Tibial nerve (tissue), 4 donors: ENCODE results near the gene THSD4. TPM values are rescaled to one million over a fixed set of nuclear protein-coding genes. Genes with fewer than 3 reads are reported as not detected.

Experiments used
- DNase-seq, 2 donors: peaks; one replicate each; pipeline ENCODE4 v3.0.0-alpha.2; 2019; ENCODE audit warnings: low spot score in 2 of 2
- H3K27ac ChIP-seq, 4 donors: fragments of 200-600 bp; sonication (generic) in 3 of 4; one replicate each; pipeline ENCODE4 v1.5.1; 2017 to 2019; ENCODE audit warnings: mild to moderate bottlenecking in 1 of 4
- H3K27me3 ChIP-seq, 2 donors: fragments of 200-600 bp; sonication (generic) in 1 of 2; one replicate each; pipeline versions ENCODE4 v1.5.1 to v1.6.0; 2017 to 2019
- H3K36me3 ChIP-seq, 3 donors: fragments of 200-600 bp; sonication (generic); one replicate each; pipeline ENCODE4 v1.5.1; 2018 to 2019
- H3K4me1 ChIP-seq, 4 donors: fragments of 200-600 bp; sonication (generic) in 3 of 4; one replicate each; pipeline ENCODE4 v1.5.1; 2017 to 2019
- H3K4me3 ChIP-seq, 4 donors: fragments of 200-600 bp; sonication (generic) in 3 of 4; one replicate each; pipeline ENCODE4 v1.5.1; 2017 to 2019; ENCODE audit warnings: mild to moderate bottlenecking in 1 of 4, moderate library complexity in 1 of 4
- H3K9me3 ChIP-seq, 4 donors: fragments of 200-600 bp; sonication (generic) in 3 of 4; one replicate each; pipeline ENCODE4 v1.5.1; 2017 to 2019
- CTCF ChIP-seq, 5 experiments: fragments of 200-600 bp in 3 of 5; fragments of 450-650 bp in 2 of 5; sonication (generic) in 3 of 5; IDR thresholded peaks; one replicate each; pipeline ENCODE4 v1.5.1; 2016 to 2019; ENCODE audit warnings: antibody characterized with exemption in 5 of 5, mild to moderate bottlenecking in 3 of 5, moderate library complexity in 2 of 5
- EP300 ChIP-seq, 2 donors: sonication (generic); formaldehyde crosslinking; IDR thresholded peaks; one replicate each; pipeline ENCODE4 v1.6.1; 2017; ENCODE audit warnings: antibody characterized with exemption in 2 of 2, mild to moderate bottlenecking in 1 of 2
- POLR2A ChIP-seq, 2 donors: fragments of 450-650 bp; IDR thresholded peaks; one replicate each; pipeline ENCODE4 v1.6.1; 2017; ENCODE audit warnings: antibody characterized with exemption in 2 of 2, mild to moderate bottlenecking in 2 of 2, moderate library complexity in 2 of 2
- whole genome bisulfite sequencing, 2 donors: methylation state at CpG; one replicate each; pipeline ENCODE4 v1.1.5; 2018; 5-methylcytosine and 5-hydroxymethylcytosine counted together
- total RNA-seq, 4 donors: library from RNA; depleted of rRNA; stranded (reverse); fragments of >200 nt; gene quantifications; one replicate each; pipeline ENCODE4 v1.1.0, GENCODE V29; 2016

Gene THSD4
- total RNA-seq, 4 donors from 2014 or later, result 9.6 to 25.1 (median 21.2) TPM

- Histone ChIP-seq H3K9me3 (no peaks in the 10 kb centered on the region), H3K27me3 (no peaks in the 10 kb centered on the region), H3K27ac (peak overlapping the region; percentile 29 to 66 (median 52)), H3K36me3 (no peaks in the 10 kb centered on the region), H3K4me3 (no peak overlapping the region), H3K4me1 (peaks cover 0 to 24% (median 3%) of the 10 kb centered on the region in 4 donors)
- DNase-seq, result no peak
- peak in 1 of 2 donors; percentile 50 for TF ChIP-seq EP300 (IDR thresholded peaks at IDR 0.05)
- TF ChIP-seq POLR2A (IDR thresholded peaks at IDR 0.05), result no peak
- WGBS, 2 donors, result 63% methylated on average over 6 of the region's 6 CpGs
These were observed 495.7 kb downstream of the THSD4 start for GRCh38 chr15:71610728-71611552.

- WGBS, 2 donors, result 35 to 42% methylated on average over 6 of the region's 6 CpGs
- Histone ChIP-seq H3K4me3 (no peak overlapping the region), H3K27ac (peak overlapping the region; percentile 29 to 66 (median 52)), H3K9me3 (no peaks in the 10 kb centered on the region), H3K4me1 (peaks cover 0 to 24% (median 3%) of the 10 kb centered on the region in 4 donors), H3K36me3 (no peaks in the 10 kb centered on the region), H3K27me3 (no peaks in the 10 kb centered on the region)
- no peak for TF ChIP-seq POLR2A (IDR thresholded peaks at IDR 0.05)
- peak; percentile 26 to 82 for TF ChIP-seq EP300 (IDR thresholded peaks at IDR 0.05)
- DNase-seq, result peak; percentile 69 to 89
These were observed 496.5 kb downstream of the THSD4 start for GRCh38 chr15:71611553-71612396.

GRCh38 chr15:71612397-71612722 is 497.1 kb downstream of the THSD4 start:
- WGBS, 2 donors, result 27 to 53% methylated on average over 1 of the region's 1 CpG
- TF ChIP-seq POLR2A (IDR thresholded peaks at IDR 0.05) (no peak), EP300 (IDR thresholded peaks at IDR 0.05) (no peak)
- Histone ChIP-seq H3K27ac (peak overlapping the region in 2 of 4 donors; percentile 53 to 58), H3K4me1 (peaks cover 0 to 24% (median 3%) of the 10 kb centered on the region in 4 donors), H3K9me3 (no peaks in the 10 kb centered on the region), H3K4me3 (no peak overlapping the region), H3K36me3 (no peaks in the 10 kb centered on the region), H3K27me3 (no peaks in the 10 kb centered on the region)
- DNase-seq, result no peak

- Histone ChIP-seq H3K4me1 (peaks cover 0 to 24% (median 3%) of the 10 kb centered on the region in 4 donors), H3K27me3 (no peaks in the 10 kb centered on the region), H3K36me3 (no peaks in the 10 kb centered on the region), H3K4me3 (no peak overlapping the region), H3K27ac (peak overlapping the region in 2 of 4 donors; percentile 53 to 58), H3K9me3 (no peaks in the 10 kb centered on the region)
- no peak for DNase-seq
- TF ChIP-seq EP300 (IDR thresholded peaks at IDR 0.05) (no peak), POLR2A (IDR thresholded peaks at IDR 0.05) (no peak), CTCF (IDR thresholded peaks at IDR 0.05) (no peak)
- WGBS, 2 donors, result 92 to 96% methylated on average over 2 of the region's 2 CpGs
These were observed 497.6 kb downstream of the THSD4 start for GRCh38 chr15:71612869-71613268.

- H3K4me1 ChIP-seq, result no peaks in the 10 kb centered on the region
- 90 to 91% methylated on average over 4 of the region's 4 CpGs for WGBS, 2 donors
- no peak overlapping the region for H3K4me3 ChIP-seq
- H3K9me3 ChIP-seq, result no peaks in the 10 kb centered on the region
- DNase-seq, result no peak
- no peaks in the 10 kb centered on the region for H3K36me3 ChIP-seq
- no peak overlapping the region for H3K27ac ChIP-seq
- no peak for TF ChIP-seq CTCF (IDR thresholded peaks at IDR 0.05)
- no peak for TF ChIP-seq EP300 (IDR thresholded peaks at IDR 0.05)
- TF ChIP-seq POLR2A (IDR thresholded peaks at IDR 0.05), result no peak
- H3K27me3 ChIP-seq, result no peaks in the 10 kb centered on the region
These were observed 507.8 kb downstream of the THSD4 start for GRCh38 chr15:71623111-71623510.

- no peaks in the 10 kb centered on the region for H3K27me3 ChIP-seq
- no peak for DNase-seq
- no peak overlapping the region for H3K4me3 ChIP-seq
- WGBS, 2 donors, result 92 to 94% methylated on average over 4 of the region's 4 CpGs
- peaks cover 0 to 6% (median 0%) of the 10 kb centered on the region in 4 donors for H3K4me1 ChIP-seq
- H3K27ac ChIP-seq, result no peak overlapping the region
- TF ChIP-seq CTCF (IDR thresholded peaks at IDR 0.05) (no peak), POLR2A (IDR thresholded peaks at IDR 0.05) (no peak), EP300 (IDR thresholded peaks at IDR 0.05) (no peak)
- no peaks in the 10 kb centered on the region for H3K9me3 ChIP-seq
- no peaks in the 10 kb centered on the region for H3K36me3 ChIP-seq
These were observed 511.4 kb downstream of the THSD4 start for GRCh38 chr15:71626596-71627088.
